GM21515 (cell line): Measurements from ENCODE around the gene PMFBP1.

Source experiments
- ATAC-seq: cut with Tn5 transposase; IDR thresholded peaks from one replicate; pipeline ENCODE4 v1.9.1; 2021; ENCODE audit not compliant: unreplicated experiment

Gene PMFBP1

DNA sequence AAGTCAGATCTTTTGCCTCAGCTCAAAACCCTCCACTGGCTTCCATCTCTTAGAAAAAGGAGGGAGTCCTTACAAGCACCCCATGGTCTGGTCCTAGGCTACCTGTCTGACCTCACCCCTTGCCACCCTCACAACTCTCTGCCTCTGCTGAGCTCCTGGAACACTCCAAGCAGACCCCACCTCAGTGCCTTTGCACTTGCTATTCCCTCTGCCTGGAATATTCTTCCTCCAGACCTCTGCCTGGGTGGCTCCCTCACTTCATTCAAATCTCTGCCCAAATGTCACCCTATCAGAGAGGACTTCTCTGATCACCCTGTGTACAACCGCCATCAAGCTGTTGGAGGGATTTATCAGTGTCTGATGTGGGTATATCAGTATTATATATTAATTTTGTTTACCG is 37.4 kb downstream of the PMFBP1 start:
- no peak for ATAC-seq

DNA sequence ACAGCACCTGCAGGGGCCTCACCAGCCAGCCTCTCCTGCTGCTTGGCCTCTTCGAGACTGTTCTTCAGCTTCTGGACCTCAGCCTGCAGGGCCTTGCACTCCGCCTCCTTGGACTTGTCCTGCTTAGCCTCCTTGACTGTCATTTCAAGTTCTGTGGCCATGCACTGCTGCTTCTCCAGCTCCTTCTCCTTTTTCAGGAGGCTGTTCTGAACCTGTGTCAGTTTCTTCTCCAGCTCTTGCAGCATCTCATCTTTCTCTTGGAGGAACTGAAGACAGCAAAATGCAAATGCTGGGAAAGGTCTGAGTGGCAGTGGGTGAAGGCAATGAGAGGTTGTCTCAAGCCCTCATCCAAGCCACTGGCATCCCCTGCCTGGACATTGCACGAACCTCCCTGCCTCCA is 39.2 kb downstream of the PMFBP1 start:
- no peak for ATAC-seq

DNA sequence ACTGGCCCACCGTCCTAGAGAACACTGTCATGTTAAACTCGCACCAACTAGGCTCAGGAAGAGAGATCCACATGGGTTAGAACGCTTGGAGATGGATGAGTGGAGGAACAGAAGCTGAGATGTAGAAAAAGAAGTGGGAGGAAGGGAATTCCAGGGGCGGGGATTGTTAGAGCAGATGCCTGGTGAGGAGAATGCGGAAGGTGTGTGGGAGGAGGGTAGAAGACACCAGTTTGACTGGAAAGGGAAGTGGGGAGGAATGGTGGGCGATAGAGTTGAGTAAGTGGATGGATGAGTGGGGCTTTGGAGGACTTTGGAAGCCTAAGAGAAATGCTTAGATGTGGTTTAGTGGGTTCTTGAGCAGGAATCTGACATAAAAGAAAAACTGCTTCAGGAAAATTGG is 40.9 kb downstream of the PMFBP1 start:
- ATAC-seq: no peak

DNA sequence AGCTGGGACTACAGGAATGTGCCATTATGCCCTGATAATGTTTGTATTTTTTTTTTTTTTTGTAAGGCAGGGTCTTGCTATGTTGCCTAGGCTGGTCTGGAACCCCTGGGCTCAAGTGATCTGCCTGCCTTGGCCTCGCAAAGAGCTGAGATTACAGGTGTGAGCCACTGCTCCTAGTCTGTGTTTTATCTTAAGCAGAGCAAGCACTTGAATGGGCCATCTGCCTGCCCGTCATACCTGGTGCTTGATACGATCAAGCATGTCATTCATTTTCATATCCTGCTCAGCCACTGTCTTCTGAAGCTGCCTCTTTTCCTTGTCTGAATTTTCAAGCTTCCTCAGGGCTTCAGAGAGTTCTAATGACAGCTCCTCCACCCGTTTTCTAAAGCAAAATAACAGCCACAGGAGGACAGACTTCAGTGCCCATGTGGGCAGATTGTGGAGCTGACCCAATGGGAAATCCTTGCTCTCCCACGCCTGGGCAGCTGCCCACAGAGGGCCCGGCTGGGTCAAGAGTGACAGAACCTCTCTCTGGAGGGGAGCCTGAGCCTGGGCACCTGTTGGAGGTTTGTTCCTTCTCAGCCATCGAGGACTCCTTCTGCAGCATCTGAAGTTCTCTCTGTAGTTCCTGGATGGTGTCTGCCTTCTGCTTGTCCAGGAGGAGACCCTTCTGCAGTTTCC is 41.8 kb downstream of the PMFBP1 start:
- ATAC-seq: no peak

DNA sequence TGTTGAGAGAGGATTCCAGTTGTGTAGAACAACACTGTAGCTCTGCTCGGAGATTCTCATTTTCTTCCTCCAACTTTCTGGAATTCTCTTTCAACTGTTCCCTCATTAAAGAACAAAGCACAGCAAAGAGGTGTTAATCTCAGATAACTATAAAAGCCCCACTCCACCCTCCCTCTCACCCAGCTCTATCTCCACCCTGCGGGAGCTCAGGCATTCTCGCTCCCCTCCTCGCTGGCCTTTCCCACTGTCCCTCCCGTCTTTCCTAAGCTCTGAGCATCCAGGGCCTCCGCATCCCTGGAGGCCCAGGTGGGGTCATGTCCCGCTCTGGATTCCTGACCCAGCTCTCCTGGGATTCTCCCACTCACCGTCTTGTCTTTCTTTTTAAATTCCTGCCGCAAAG is 43.3 kb downstream of the PMFBP1 start:
- no peak for ATAC-seq

DNA sequence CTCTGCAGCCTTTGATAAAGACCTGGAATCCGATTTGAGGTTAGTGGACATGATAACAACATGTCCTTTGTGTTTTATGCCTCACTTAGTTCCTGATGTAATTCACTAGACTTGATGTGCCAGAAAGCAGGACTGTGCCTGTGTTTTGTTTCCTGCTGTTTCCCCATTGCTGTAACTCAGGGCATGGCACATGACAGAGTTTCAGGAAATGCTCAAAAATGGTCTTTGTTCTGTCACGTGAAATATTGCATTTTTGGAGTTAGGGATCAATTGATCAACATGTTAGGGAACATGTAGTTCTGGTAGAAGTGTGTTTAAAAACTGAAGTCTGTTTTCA is 45.6 kb downstream of the PMFBP1 start:
- ATAC-seq: no peak

DNA sequence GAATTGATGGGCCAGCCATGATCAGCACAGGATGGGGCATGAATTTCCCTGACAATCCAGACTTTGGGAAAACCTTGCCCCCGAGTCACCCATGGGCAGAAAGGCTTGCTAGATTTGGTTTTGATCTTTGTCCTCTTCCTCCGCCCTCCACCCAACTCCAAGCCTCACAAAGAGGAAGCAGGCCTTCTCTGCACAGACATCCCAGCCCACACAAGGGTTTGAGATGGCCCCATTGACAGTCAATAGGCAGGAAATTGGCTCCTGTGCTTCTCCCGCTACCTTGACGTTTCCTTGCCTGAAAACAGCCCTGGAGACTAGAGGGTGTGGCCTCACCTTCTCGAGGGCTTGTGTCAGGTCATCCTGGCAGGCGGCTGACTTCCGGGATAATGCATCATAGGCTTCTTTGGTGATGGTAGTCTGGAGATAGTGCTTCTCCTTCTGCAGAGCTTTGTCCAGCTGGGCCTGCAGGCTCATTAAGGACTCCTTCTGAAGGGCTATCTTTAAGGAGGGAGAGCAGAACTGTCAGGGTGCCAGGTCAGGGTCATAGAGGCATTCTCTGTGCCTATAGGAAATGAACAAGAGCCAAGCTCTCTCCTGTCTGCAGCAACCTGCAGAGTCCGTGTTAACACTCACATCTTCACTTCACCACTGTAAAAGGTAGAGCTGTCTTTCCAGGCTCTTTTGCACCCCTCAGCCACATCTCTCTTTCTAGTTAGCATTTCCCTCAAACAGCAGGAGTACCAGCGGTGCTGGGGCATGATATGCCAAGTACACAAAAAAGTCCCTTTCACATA is 46.1 kb downstream of the PMFBP1 start:
- no peak for ATAC-seq

DNA sequence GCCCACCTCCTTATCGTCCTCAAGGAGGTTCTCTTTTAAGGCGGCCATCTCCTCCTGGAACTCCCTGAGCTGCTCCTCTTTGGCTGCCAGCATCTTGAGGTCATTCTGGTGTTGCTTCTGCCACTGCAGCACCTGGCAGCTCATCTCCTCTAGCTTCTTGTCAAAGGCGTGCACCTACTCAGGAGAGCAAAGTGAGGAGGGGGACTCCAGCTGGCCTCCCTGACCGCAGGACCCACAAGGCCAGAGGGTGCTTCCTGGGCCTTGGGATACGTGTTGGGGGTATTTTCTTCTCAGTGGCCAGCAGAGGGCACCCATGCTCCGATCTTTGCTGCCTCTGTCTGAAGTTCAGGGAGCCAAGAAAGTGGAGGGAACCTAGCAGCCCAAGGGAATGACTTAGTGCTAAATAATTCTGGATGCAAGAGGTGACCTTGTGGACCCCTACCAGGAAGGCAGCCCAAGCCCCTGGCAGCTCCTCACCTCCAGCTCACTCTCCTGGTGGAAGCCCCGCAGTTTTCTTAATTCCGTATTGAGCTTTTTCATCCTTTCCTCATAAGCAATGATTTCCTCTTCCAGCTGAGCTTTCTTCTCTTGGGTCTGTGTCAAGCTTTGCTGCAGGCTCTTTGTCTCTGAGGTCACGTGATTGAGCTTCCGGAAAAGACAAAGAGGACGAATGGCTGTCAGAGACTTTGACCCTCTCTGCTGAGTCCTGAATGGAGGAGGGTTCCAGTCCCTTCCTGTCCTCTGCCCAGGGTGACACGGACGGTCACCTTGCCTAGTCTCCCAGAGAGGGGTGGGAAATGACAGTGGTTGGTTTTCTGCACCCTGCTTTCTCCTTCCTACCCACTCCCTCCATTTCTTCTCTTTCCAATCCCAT is 47.0 kb downstream of the PMFBP1 start:
- ATAC-seq: peak; percentile 68

DNA sequence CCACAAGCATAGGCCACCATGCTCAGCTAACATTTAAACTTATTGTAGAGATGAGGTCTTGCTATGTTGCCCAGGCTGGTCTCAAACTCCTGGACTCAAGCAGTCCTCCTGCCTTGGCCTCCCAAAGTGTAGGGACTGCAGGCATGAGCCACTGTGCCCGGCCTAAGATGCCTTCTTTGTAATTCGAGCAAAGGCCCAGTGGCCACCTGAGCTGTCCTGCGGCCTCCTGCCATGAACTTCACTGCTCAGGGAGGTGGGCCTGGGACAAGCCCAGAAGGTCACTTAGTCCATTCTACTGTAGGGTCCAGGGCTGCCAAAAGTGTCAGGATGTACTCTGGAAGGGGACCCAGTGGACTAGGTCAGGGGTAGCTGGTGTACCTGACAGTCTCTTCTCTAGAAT is 47.8 kb downstream of the PMFBP1 start:
- no peak for ATAC-seq

DNA sequence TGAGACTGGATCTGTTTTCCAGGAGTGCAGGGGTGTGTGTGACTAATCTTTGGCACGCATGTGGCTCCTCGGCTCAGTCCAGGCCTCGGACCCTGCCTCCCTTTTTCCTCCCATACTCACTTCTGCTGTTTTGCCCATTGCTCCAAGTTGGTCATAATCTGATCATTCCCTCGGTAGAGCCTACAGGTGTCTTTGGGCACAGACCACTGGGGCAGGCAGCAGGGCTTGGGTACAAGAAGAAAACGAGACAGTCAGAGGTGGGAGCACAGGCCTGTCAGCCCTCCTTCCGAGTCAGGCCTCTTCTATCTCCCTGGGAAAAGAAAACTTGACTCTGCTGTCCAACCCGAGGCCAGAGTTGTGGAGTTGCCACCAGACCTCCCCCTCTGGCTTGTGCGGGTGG is 48.5 kb downstream of the PMFBP1 start:
- ATAC-seq: no peak

DNA sequence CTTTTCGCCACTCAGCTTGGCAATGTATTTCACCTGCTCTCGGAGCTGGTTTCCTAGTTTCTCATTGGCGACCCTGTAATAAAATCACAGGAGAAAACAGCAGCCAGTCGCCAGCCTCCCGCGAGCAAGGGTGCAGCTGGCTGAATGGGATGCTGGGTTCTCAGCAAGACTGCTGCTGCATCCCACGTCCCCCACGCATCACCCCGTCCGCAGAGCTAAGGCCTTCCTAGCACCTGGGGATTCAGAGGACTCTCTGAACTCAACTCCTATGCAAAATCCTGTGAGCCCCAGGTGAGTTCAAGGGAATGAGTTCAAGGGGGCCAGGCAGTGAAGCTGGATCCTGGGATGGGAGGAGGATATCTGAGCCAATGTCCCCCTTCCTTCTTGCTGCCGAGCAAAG is 49.0 kb downstream of the PMFBP1 start:
- no peak for ATAC-seq

DNA sequence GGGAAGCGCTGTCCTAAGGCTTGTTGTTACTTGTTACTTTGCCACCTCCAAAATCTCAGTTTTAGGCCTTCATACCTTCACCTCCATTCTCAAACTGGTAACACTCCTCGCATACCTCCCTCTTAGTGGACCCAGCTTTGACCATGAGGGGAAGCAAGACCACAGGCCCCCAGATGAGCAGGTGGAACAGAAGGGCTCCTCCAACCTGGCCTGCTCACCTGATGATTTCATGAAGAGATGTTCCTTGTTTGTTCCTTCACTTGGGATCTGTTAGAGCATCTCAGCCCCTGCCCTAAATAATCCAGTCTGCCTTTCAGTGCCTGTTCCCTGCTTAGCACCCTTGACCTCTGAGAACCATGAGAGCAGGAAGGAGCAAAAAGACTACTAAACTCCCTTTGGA is 49.6 kb downstream of the PMFBP1 start:
- no peak for ATAC-seq

DNA sequence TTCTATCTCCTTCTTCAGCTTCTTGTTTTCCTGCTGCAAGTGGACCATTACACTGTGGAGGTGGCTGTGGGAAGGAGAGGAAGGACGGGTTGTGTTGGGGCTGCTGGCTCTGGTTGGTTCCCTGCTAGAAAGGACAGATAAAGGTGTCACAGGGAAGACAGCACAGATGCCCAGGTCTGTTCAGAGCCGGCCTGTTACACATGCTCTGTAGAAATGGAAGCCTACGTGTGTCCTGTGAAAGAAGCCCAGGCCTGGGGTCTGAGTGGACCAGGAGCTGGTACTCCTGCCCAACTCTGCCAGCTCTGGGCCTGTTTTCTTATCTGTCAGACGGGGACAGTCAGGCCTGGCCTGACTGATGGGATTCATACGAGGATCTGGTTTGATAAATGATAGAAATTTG is 51.9 kb downstream of the PMFBP1 start:
- no peak for ATAC-seq

DNA sequence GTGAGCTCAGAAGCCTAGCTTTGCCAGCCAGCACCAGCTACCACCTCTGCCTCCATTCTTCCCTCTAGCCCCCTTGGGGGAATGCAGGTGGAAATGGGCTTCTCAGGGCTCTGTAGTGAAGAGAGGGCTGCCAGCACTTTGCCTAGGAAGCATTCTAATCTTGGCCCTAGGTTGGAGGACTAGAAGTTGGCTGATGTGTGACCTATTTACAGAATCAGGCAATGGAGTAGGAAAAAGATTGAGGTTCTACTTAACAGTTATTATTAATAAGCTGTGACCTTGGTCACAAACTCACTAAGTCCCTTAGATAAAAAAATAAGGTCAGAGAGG is 58.4 kb downstream of the PMFBP1 start:
- no peak for ATAC-seq

DNA sequence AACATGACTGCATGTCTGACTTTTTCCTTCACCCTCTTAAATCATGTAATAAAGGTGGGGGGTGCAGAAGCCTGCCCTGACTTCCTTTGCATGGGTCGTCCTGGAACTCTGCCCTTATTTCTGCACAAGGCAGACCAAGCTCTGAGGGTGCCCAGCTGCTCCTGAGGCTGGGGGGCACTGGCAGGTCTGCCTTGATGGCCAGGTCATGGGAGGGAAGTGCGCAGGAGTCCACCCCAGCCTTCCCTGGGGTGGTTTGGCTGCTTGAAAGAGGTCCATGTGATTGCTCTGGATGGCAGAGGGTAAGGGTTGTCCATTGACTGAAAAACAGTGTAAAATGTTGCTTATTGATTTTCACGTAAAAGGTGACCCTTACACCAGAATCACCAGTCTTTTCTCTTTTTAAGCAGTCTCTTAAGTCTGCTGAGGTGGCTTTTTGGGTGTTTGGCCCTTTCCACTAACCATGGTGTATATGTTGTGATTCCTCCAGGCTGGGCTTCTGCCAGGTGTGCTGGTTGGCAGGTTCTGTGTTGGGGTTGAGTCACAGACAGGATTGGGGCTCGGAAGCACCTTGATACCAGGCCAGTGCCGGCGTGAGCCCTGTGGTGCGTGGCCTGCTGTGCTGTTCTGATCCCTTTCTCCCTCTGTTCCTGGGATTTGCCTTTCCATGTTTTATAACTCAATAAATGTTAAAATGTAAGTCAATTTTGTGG is 58.9 kb downstream of the PMFBP1 start:
- ATAC-seq: no peak

DNA sequence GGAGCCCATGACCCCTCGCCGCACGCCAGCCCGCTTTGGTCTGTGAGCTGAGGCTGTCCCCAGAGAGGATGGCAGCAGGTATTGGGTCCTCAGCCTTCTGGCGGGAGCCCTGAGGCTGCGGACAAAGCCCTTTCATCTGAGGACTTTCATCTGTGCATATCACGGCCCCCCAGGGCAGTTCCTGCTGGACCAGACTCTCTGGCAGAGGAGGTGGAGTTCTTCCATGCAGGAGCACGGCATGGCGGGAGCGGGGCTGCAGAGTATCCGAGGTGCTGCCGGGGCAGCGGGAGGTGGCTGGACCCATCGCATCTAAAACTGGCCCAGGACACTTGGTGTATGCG is 59.5 kb downstream of the PMFBP1 start:
- no peak for ATAC-seq

DNA sequence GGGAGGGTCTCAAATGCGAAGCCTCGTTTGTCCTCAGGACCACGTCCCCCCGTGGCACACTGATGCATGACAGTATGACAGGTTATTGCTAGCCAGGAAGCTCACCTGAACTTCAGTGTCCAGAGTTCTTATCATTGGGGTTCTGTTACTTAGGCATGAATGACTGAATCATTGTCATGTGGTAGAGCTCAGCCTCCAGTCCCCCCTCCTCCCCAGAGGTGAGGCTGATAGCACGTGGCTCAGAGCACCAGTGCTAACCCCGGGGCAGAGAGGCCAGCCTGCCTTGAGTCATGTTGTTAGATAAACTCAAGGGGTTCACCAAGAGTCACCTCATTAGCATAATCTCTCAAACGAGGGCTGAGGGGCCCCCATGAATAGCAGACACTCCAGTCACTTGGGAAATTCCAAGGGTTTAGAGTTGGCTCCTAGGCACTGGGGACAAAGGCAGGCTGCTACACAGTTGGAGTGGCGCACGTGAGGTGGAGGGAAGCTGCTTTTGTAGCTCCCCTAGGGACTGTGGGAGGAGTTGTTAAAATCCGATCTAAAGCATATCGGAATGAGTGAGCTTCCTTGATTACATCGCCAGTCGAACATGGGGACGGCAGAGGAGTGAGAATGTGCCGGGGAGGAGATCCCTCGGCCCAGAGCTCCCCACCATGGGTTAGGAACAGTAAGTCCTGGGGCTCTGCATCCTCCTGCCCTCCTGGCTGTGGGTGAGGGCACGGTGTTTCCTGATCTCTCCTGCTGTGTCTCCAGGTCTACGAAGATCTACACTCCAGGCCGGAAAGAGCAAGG is 60.1 kb downstream of the PMFBP1 start:
- ATAC-seq: no peak

DNA sequence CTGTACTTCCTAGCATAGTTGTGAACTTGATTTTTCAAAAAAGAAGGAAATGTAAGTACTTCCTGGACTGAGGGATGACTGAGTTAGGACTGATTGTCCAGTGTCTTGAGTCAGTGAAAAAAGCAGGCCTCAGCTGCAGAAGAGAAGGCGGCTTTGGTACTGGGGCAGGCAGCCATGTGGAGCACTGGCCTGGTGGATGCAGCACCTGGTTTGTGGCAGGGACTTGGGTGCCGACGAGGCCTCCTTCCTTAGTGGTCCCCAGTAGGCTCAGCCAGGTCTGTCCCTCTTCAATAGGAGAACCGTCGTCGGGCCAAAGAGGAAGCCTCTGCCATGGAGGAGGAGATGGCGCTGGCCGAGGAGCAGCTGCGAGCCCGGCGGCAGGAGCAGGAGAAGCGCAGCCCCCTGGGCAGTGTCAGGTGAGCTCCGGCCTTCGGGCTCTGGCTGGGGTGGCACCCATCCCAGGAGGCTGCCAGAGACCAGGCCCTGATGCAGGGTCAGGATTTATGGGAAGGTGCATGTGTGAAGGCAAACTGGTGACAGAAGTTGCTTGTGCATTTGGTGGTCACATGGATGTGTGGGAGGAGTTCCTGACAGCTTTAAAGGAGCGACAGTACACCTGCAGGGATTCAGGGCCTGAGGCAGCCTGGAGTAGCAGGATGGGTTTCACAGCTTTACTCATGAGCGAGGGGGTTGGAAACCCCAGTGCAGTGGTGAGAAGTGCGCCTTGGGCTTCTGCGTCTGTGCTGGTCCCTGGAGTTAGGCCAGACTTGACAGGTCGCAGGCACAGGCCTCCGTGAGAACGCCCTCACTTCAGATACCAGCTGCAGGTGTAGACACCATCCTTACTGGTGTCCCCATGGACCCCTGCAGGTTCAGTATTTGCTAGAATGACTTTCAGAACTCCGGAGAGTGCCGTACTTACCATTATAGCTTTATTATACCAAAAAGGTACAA is 61.0 kb downstream of the PMFBP1 start:
- no peak for ATAC-seq

DNA sequence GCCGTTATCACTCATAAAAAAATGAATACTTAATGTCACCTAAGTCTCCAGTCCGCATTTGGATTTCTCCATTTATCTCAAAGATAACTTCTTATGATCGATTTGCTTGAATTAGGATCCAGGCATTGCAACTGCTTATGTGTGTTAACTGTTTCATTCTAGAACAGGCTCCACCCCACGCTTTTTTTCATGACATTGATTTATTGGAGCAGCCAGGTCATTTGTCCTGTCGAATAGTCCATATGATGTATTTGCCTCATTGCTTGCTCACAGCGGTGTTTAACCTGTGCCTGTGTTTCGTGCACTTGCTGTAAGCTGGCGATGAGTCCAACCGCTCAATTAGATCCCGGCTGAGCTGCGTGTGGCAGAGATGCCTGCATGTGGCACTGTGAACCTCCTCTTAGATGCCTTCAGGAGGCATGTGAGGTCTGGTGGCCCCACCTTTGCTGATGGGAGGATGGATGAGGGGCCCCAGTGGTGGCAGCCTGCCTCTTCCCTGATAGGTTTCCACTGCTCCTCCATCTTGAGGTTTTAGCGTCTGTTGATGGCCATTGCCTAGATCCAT is 61.9 kb downstream of the PMFBP1 start:
- ATAC-seq: no peak
